HepG2 (cell line): ENCODE results near the gene SCUBE2. TPM values are rescaled to one million over a fixed set of nuclear protein-coding genes. Genes with fewer than 3 reads are reported as not detected.

Experiments
- ATAC-seq: fragments of 200-7000 bp; cut with Tn5 transposase; 3 replicates; pipeline ENCODE4 v1.9.1; 2020; ENCODE audit warnings: mild to moderate bottlenecking, moderate library complexity
- BruUV-seq: library from RNA; stranded (reverse); fragments of 400-500 nt; replicated peaks from 2 replicates; lab custom pipeline; 2021; lab: Mats Ljungman, UMichigan
- CTCF ChIA-PET: fragments of 300-600 bp; formaldehyde crosslinking; extraction: SDS; loops from one replicate; lab custom pipeline; 2021; ENCODE audit warnings: low total read pairs, inconsistent platforms, low intra/inter-chr PET ratio; lab: Yijun Ruan, JAX
- POLR2A ChIA-PET: fragments of 350-600 bp; sonication (Branson Sonifier 250); formaldehyde crosslinking; loops from one replicate; lab custom pipeline; 2020; ENCODE audit warnings: antibody characterized with exemption, inconsistent platforms; lab: Yijun Ruan, JAX
- DNase-seq: peaks from one replicate; pipeline ENCODE4 v3.0.0-alpha.2; 2015; ENCODE audit warnings: low spot score
- FAIRE-seq: peaks from 3 replicates; lab custom pipeline; 2011; peaks lifted over from hg19 to GRCh38; lab: Jason Lieb, UNC
- H2AFZ ChIP-seq: one replicate; pipeline ENCODE4 v1.6.1; 2011; ENCODE audit warnings: low read length, inconsistent platforms
- H3K27ac ChIP-seq: fragments of 300-600 bp; 3 replicates; pipeline ENCODE4 v1.8.0; 2011; ENCODE audit warnings: mixed run types, mild to moderate bottlenecking, mixed read lengths, low read length, inconsistent platforms; ENCODE audit not compliant: insufficient read depth; ENCODE audit errors: extremely low read length
- H3K27me3 ChIP-seq, 2 experiments: fragments of 200-600 bp in 1 of 2; 2 replicates in 1 of 2; 3 replicates in 1 of 2; pipeline versions ENCODE4 v1.6.0 to v1.8.0; 2011; ENCODE audit warnings: low read length in 2 of 2, mild to moderate bottlenecking in 2 of 2, moderate library complexity in 2 of 2, inconsistent platforms in 1 of 2; ENCODE audit not compliant: insufficient read depth in 2 of 2, control insufficient read depth in 1 of 2
- H3K36me3 ChIP-seq, 2 experiments: fragments of 200-600 bp in 1 of 2; replicated peaks in 1 of 2; 2 replicates in 1 of 2; 3 replicates in 1 of 2; pipeline versions ENCODE4 v1.5.1 to v1.8.0; 2011; ENCODE audit warnings: low read length in 2 of 2, inconsistent platforms in 1 of 2; ENCODE audit not compliant: insufficient read depth in 2 of 2, control insufficient read depth in 1 of 2
- H3K4me1 ChIP-seq: 2 replicates; pipeline ENCODE4 v1.5.1; 2012; ENCODE audit warnings: low read length, inconsistent platforms; ENCODE audit not compliant: insufficient read depth
- H3K4me2 ChIP-seq: 2 replicates; pipeline ENCODE4 v1.6.0; 2011; ENCODE audit warnings: low read depth, low read length, inconsistent platforms
- H3K4me3 ChIP-seq, 3 experiments: fragments of 200-600 bp in 1 of 3; sonication (generic), shearing (Covaris generic) in 1 of 3; replicated peaks in 1 of 3; 2 replicates each; pipeline ENCODE4 v1.5.1; 2011 to 2016; ENCODE audit warnings: low read length in 3 of 3, inconsistent platforms in 2 of 3, low read depth in 2 of 3, mild to moderate bottlenecking in 2 of 3, control low read depth in 1 of 3, mixed read lengths in 1 of 3; ENCODE audit not compliant: insufficient read depth in 1 of 3
- H3K79me2 ChIP-seq: one replicate; pipeline ENCODE4 v1.6.1; 2011; ENCODE audit warnings: low read length, inconsistent platforms; ENCODE audit not compliant: insufficient read depth
- H3K9ac ChIP-seq: 2 replicates; pipeline ENCODE4 v1.6.0; 2011; ENCODE audit warnings: mild to moderate bottlenecking, low read depth, low read length, inconsistent platforms; ENCODE audit not compliant: insufficient read depth
- H3K9me3 ChIP-seq: 2 replicates; pipeline ENCODE4 v1.5.1; 2012; ENCODE audit warnings: mild to moderate bottlenecking, low read length
- H4K20me1 ChIP-seq: 2 replicates; pipeline ENCODE4 v1.6.0; 2011; ENCODE audit warnings: inconsistent platforms, mild to moderate bottlenecking, low read length, moderate library complexity; ENCODE audit not compliant: insufficient read depth
- ATF2 ChIP-seq: sonication (generic); formaldehyde crosslinking; IDR thresholded peaks from 2 replicates; pipeline ENCODE4 v1.4.0; 2020; ENCODE audit warnings: missing genetic modification reagents
- ETV5 ChIP-seq: IDR thresholded peaks from 2 replicates; pipeline ENCODE4 v1.6.1; 2018; ENCODE audit warnings: missing biosample characterization, missing genetic modification reagents, inconsistent platforms, borderline replicate concordance
- PCBP1 ChIP-seq: fragments of 200-400 bp; formaldehyde crosslinking; IDR thresholded peaks from 2 replicates; pipeline ENCODE4 v1.6.1; 2017; ENCODE audit warnings: mild to moderate bottlenecking, low read depth, low read length, borderline replicate concordance
- PHF5A ChIP-seq: IDR thresholded peaks from one replicate; pipeline ENCODE4 v1.6.1; 2018; ENCODE audit warnings: low read depth, missing genetic modification reagents; ENCODE audit not compliant: unreplicated experiment
- RORA ChIP-seq: sonication (generic); formaldehyde crosslinking; IDR thresholded peaks from 2 replicates; pipeline ENCODE4 v1.5.0; 2020; ENCODE audit warnings: mild to moderate bottlenecking, missing genetic modification reagents, moderate library complexity
- SRSF9 ChIP-seq: fragments of 200-400 bp; formaldehyde crosslinking; IDR thresholded peaks from 2 replicates; pipeline ENCODE4 v1.6.1; 2018; ENCODE audit warnings: borderline replicate concordance, mild to moderate bottlenecking, low read depth, low read length; ENCODE audit not compliant: insufficient read depth, poor library complexity, severe bottlenecking
- THAP9 ChIP-seq: sonication (generic); formaldehyde crosslinking; IDR thresholded peaks from 2 replicates; pipeline ENCODE4; 2020; ENCODE audit warnings: missing genetic modification reagents, mild to moderate bottlenecking, borderline replicate concordance
- ZMAT3 ChIP-seq: sonication (generic); formaldehyde crosslinking; conservative IDR thresholded peaks from 2 replicates; pipeline ENCODE4 v1.7.0; 2021; ENCODE audit warnings: missing genetic modification reagents
- ZSCAN25 ChIP-seq: sonication (generic); formaldehyde crosslinking; IDR thresholded peaks from 2 replicates; pipeline ENCODE4 v1.8.0; 2022; ENCODE audit warnings: mild to moderate bottlenecking, missing genetic modification reagents
- WGBS: methylation state at CpG from one replicate; pipeline ENCODE4 v1.1.6; 2017; ENCODE audit warnings: low lambda C conversion rate; 5-methylcytosine and 5-hydroxymethylcytosine counted together
- in situ Hi-C: cut with HindIII; loops from 2 replicates; pipeline ENCODE4 v1.10.0; 2017; ENCODE audit warnings: low pct_unique_long_range_greater_than_20kb; ENCODE audit not compliant: extremely low pct_ligation_motif_present
- intact Hi-C: fragments of 100-400 bp; cut with micrococcal nuclease; formaldehyde crosslinking; loops from one replicate; pipeline ENCODE4 v1.10.0; 2022; ENCODE audit not compliant: unreplicated experiment
- polyA plus RNA-seq, 8 experiments: library from polyadenylated mRNA; depleted of rRNA in 3 of 8; stranded (reverse) in 7 of 8; unstranded in 1 of 8; fragments of >200 nt; fragmentation: Illumina TruSeq in 4 of 8; extraction: Trizol in 4 of 8; gene quantifications; 2 replicates each; pipeline versions ENCODE4 v1.2.1 to v1.2.3, GENCODE V29; 2011 to 2016; ENCODE audit warnings: low read depth in 4 of 8, missing spikeins in 1 of 8, mixed read lengths in 1 of 8; ENCODE audit not compliant: insufficient read depth in 1 of 8
- total RNA-seq, 5 experiments: library from RNA; depleted of rRNA; stranded (reverse); fragments of >200 nt; fragmentation: Illumina TruSeq; extraction: Trizol; gene quantifications; 2 replicates each; pipeline ENCODE4 v1.2.3, GENCODE V29; 2016; ENCODE audit warnings: low read depth in 1 of 5

Gene SCUBE2
- total and polyA plus RNA-seq, 2 of the 13 experiments (the other 11 are each of a cell fraction or from before 2014, with no cell fraction given) = 0.09 TPM; not detected in 1

GRCh38 chr11:9028581-9028980 is 62.8 kb downstream of the SCUBE2 start:
- no peaks in the 10 kb centered on the region for H3K4me1 ChIP-seq
- ChIA-PET CTCF (no interaction called here), POLR2A (no interaction called here)
- FAIRE-seq = no peak
- H3K79me2 ChIP-seq = no peaks in the 10 kb centered on the region
- H3K36me3 ChIP-seq = no peaks in the 10 kb centered on the region
- ATAC-seq = no peak
- no peak for DNase-seq
- H3K9me3 ChIP-seq = no peaks in the 10 kb centered on the region
- no peak overlapping the region for H3K27ac ChIP-seq
- in situ Hi-C loops (no loop called here), intact Hi-C loops (no loop called here)
- no peak overlapping the region for H3K9ac ChIP-seq
- BruUV-seq = no TSS peak
- no peak overlapping the region for H2AFZ ChIP-seq
- H3K27me3 ChIP-seq = peaks cover 0 to 12% of the 10 kb centered on the region in 2 experiments; a peak in 3 of 5 replicates
- no peak overlapping the region for H3K4me2 ChIP-seq
- H3K4me3 ChIP-seq = no peak overlapping the region
- no peaks in the 10 kb centered on the region for H4K20me1 ChIP-seq
- TF ChIP-seq ZSCAN25 (CRISPR knock-in tag) (no peak), PCBP1 (no peak), SRSF9 (no peak), THAP9 (CRISPR knock-in tag) (no peak), RORA (no peak), ZMAT3 (CRISPR knock-in tag) (no peak), PHF5A (CRISPR knock-in tag) (no peak), ETV5 (CRISPR knock-in tag) (no peak), ATF2 (no peak)
- 8% methylated on average over 1 of the region's 1 CpG for WGBS
